DMS153 treated with DMSO at 0.1 percent for 48 hours (cell line): ENCODE measurements around the gene DUS3L.

Experiments used
- DNase-seq: peaks from one replicate; lab custom pipeline; 2025; ENCODE audit not compliant: unreplicated experiment; lab: John Stamatoyannopoulos, UW

The DUS3L gene

GRCh38 chr19:5822181-5822844 lies 31.4 kb upstream of the DUS3L start:
- DNase-seq: no peak

- no peak for DNase-seq
These were observed 30.7 kb upstream of the DUS3L start for GRCh38 chr19:5821521-5822180.

- DNase-seq: no peak
These were observed 29.8 kb upstream of the DUS3L start for GRCh38 chr19:5820785-5821184.

GRCh38 chr19:5818594-5818993 lies 27.6 kb upstream of the DUS3L start:
- DNase-seq: no peak

GRCh38 chr19:5817218-5817617 lies 26.3 kb upstream of the DUS3L start:
- DNase-seq: no peak

GRCh38 chr19:5814852-5815246 lies 23.9 kb upstream of the DUS3L start:
- no peak for DNase-seq

GRCh38 chr19:5814123-5814851 lies 23.3 kb upstream of the DUS3L start:
- no peak for DNase-seq

GRCh38 chr19:5811117-5811516 lies 20.2 kb upstream of the DUS3L start:
- no peak for DNase-seq

- DNase-seq: no peak
These were observed 18.5 kb upstream of the DUS3L start for GRCh38 chr19:5809469-5809868.

- no peak for DNase-seq
These were observed 18.1 kb upstream of the DUS3L start for GRCh38 chr19:5809053-5809452.

GRCh38 chr19:5808120-5808816 lies 17.3 kb upstream of the DUS3L start:
- DNase-seq: no peak

GRCh38 chr19:5806905-5807304 lies 15.9 kb upstream of the DUS3L start:
- DNase-seq: no peak

- no peak for DNase-seq
These were observed 15.1 kb upstream of the DUS3L start for GRCh38 chr19:5806133-5806489.

- peak; percentile 55 for DNase-seq
These were observed 14.6 kb upstream of the DUS3L start for GRCh38 chr19:5805462-5806132.

- no peak for DNase-seq
These were observed 13.8 kb upstream of the DUS3L start, which contains the start of gene NRTN for GRCh38 chr19:5804516-5805461. TSS of gene NRTN (plus strand) at chr19:5805067. CDS start at chr19:5824166, 19,099 bp downstream.

GRCh38 chr19:5803752-5804515 lies 13.0 kb upstream of the DUS3L start:
- peak; percentile 82 for DNase-seq

- DNase-seq: no peak
These were observed 12.4 kb upstream of the DUS3L start for GRCh38 chr19:5803441-5803751.

- DNase-seq: no peak
These were observed 11.0 kb upstream of the DUS3L start for GRCh38 chr19:5801796-5802619.
